GM04504 (cell line): Measurements from ENCODE around the gene SNAI1.
A peak's percentile ranks its signal among the peaks of the same experiment; 100 is the strongest.
"Not testable (repeated sequence)": the region's sequence is repeated elsewhere in the genome, so short reads cannot be mapped to it uniquely, and the experiment has no call there.

Experiments used
- DNase-seq: peaks from one replicate; pipeline ENCODE4 v3.0.0-alpha.2; 2012; ENCODE audit warnings: low read depth

SNAI1 gene

GRCh38 chr20:49982346-49983122 lies at the start of gene SNAI1:
TSS of gene SNAI1 (plus strand) at chr20:49982980. CDS start at chr20:49983060, 80 bp downstream.
- peak; percentile 67 for DNase-seq

- no peak for DNase-seq
Measured at GRCh38 chr20:49935746-49936152, 47.0 kb upstream of the SNAI1 start.

GRCh38 chr20:49936153-49937026 lies 46.4 kb upstream of the SNAI1 start, which contains the start of gene RNF114:
TSS of gene RNF114 (plus strand) at chr20:49936397. CDS start at chr20:49936413, 16 bp downstream.
- peak; percentile 81 for DNase-seq

DNA sequence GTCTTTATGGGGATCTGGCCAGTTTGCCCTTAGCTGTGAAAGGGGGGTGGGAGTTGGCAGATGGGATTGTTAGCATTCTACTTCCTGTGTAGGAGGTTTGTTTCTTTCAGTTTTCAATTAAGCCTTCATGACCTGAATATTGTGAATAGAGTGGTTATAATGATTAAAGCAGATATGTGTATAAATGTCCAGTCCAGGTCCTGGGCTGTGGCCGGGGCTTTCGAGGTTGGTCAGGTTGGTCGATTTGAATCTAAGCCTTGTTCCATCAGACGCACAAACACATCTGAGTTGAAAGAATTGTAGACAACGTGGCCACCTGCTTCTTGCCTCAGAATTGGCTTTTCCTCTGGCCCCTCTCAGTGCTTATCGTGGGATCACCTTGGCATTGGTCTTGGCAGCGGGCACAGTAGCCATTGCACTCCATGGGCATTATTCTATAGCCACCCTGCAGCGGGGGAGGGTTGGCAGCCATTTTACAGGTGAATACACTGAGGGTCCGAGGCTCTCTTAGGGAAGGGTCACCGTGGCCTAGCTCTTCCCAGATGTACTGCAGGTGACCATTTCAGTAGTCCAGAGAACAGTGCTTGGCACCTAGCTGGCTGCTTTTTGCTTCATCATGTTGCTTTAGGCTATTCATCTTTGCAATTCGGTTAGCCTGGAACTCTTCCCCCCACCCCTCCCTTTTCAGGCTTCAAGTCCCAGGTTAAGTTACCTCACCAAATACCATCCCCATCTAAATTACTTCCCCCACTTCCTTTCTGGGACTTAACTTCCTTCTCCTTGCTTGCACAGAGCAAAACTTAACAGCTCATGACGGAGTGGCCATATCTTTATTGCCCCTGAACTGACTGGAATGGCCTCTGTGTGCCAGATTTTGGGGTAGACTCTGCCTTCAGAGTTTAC lies 45.5 kb upstream of the SNAI1 start:
- no peak for DNase-seq

DNA sequence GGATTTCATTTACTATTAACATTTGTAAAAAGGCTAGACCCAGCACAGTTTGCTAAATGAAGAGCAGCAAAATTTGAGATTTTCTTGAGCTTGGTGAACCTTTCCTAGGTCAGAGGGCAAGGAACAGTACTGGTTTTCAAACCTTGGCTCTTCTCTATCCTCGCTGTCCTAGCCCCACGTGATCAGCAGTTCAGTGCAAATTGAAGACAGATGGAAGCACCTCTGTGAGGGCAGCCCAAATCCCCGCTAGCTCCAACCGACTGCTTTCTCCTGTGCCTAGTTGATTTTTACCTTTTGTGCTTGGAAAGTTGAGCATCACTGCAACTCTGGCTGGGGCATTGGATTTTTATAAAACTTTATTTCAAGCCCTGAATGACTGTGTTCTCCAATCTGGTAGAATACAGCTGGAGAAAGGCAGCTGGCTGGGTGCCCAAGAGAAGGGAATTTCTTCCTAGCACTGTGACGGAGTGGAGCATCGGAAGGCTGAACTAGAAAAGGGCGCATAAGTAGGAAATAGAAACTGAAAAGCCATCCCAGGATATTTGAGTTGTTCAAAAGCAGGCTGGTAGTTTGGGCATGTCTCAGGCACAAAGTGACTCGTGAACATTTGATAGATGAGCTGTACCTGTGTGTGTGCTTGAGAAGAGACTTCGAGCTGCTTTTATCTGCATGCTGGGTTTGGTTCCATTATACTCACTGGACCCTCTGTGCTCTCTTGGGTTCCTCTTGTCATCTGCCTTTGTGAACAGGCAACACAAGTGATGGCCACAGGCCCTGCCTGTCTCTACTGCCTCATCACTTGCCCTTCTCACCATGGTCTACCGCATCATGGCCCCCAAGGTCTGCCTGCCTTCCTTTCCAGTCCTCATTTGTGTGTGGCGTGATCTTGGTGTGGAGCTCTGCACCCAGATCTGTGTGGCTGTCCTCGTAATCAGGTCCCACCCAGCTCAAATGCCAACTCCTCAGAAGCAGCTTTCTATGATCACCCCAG lies 44.3 kb upstream of the SNAI1 start:
- no peak for DNase-seq

- DNase-seq: no peak
Measured at GRCh38 chr20:49941456-49941855, 41.3 kb upstream of the SNAI1 start.

- DNase-seq: no peak
Measured at GRCh38 chr20:49942303-49942702, 40.5 kb upstream of the SNAI1 start.

- no peak for DNase-seq
Measured at GRCh38 chr20:49942942-49943341, 39.8 kb upstream of the SNAI1 start.

- DNase-seq: no peak
Measured at GRCh38 chr20:49945306-49945700, 37.5 kb upstream of the SNAI1 start.

DNA sequence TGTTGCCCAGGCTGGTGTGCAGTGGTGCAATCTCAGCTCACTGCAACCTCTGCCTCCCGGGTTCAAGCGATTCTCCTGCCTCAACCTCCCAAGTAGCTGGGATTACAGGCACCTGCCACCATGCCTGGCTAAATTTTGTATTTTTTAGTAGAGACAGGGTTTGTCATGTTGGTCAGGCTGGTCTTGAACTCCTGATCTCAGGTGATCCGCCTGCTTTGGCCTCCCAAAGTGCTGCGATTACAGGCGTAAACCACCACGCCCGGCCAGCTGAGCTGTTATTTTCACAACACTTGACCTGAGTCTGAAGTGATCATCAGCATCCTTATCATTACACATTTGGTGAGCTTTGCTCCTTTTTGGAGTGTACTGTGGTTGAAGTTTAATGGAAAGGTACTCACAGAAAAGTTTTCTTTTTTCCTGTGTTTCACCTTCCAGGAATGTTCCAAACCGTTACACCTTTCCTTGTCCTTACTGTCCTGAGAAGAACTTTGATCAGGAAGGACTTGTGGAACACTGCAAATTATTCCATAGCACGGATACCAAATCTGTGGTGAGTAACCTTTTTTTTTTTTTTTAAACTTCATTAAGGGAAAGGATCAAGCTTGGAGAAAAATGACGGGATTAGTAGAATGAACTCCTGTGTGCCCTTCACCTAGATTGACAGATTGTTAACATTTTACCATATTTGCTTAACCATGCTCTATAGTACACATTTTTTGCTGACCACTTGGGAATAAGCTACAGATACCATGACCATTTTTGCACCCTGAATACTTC lies 36.9 kb upstream of the SNAI1 start:
- DNase-seq: no peak

DNA sequence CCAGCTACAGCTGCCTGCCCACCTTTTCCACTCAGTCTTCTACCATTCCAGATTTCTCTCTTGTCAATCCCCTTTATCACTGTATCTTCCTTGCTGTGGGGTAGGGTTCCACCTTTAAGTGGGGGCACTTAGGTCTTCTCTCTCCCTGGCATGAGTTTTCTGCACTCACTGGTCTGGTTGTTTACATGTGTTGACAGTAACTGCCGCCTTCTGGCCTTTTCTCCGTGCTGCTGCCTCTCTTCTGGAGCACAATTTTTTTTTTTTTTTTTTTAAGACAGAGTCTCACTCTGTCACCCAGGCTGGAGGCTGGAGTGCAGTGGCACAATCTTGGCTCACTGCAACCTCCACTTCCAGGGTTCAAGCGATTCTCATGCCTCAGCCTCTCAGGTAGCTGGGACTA lies 34.6 kb upstream of the SNAI1 start:
- DNase-seq: no peak

DNA sequence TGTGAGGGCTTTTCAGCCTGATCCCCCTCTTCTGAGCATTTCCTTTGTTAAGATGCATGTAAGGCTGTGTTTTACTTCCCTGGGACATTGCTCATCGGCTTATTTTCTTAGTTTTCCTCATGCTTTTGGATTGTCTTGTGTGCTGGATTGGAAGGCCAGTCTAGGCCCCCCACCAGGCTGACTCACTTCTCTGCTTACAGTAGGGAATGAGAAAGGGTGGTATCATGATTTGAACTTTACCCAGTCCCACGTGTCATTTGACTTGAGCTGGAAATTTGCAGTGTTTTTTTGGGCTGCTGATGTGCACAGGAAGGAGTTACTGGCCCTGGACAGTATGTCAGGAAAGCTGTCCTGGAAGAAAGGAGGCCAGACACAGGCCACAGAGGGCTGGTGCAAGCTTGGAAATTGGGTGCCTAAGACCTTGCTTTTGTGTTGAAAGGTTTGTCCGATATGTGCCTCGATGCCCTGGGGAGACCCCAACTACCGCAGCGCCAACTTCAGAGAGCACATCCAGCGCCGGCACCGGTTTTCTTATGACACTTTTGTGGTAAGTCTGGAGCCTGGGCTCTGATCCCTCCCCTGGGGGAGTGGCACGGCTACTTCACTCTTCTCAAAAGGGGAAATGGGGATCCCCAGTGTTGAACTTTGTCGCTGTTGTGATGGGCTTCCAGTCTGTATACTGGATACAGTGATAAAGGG lies 33.8 kb upstream of the SNAI1 start:
- DNase-seq: peak; percentile 73

DNA sequence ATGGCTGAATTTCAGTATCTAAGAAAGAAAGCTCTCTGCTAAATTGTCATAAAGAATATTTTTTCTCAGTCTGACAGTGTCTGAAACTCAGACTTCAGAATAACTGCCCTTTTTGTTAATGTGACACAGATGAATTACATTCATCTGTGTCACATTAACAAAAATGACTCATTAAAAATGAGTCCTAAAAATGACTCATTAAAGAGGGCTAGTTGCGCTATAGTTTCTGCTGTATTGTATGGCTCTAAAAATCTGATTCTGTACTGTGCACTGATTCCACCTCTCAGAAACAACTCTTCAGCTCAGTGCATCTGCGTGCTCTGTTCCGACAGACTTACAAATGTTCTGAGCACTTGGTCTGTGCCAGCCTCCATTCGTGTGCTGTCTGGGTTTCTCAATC lies 31.6 kb upstream of the SNAI1 start:
- peak; percentile 46 for DNase-seq

GRCh38 chr20:49955167-49955566 lies 27.6 kb upstream of the SNAI1 start:
- no peak for DNase-seq

DNA sequence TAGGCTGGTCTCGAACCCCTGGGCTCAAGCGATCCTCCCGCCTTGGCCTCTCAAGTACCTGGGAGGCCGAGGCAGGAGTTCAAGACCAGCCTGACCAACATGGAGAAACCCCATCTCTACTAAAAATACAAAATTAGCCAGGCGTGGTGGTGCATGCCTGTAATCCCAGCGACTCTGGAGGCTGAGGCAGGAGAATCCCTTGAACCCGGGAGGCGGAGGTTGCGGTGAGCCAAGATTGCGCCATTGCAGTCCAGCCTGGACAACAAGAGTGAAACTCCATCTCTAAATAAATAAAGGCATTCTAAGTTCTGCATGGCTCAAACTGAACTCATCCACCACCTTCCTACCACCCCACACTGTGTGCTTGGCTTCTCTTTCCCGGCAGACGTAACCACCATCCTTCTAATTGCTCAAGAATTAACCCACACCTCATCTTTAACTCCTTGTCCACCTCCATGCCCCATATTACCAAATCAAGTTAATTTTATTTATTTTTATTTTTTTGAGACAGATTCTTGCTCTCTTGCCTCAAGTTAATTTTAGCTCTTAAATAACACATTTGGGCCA lies 26.9 kb upstream of the SNAI1 start:
- not testable (repeated sequence) for DNase-seq

DNA sequence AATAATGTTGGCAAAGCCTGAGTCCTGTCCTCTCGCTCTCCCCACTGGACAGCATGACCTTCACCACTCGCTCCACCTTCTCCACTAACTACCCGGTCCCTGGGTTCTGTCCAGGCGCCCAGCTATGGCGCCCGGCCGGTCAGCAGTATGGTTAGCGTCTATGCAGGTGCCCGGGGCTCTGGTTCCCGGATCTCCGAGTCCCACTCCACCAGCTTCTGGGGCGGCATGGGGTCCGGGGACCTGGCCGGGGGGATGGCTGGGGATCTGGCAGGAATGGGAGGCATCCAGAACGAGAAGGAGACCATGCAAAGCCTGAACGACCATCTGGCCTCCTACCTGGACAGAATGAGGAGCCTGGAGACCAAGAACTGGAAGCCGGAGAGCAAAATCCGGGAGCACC lies 26.1 kb upstream of the SNAI1 start:
- DNase-seq: no peak

DNA sequence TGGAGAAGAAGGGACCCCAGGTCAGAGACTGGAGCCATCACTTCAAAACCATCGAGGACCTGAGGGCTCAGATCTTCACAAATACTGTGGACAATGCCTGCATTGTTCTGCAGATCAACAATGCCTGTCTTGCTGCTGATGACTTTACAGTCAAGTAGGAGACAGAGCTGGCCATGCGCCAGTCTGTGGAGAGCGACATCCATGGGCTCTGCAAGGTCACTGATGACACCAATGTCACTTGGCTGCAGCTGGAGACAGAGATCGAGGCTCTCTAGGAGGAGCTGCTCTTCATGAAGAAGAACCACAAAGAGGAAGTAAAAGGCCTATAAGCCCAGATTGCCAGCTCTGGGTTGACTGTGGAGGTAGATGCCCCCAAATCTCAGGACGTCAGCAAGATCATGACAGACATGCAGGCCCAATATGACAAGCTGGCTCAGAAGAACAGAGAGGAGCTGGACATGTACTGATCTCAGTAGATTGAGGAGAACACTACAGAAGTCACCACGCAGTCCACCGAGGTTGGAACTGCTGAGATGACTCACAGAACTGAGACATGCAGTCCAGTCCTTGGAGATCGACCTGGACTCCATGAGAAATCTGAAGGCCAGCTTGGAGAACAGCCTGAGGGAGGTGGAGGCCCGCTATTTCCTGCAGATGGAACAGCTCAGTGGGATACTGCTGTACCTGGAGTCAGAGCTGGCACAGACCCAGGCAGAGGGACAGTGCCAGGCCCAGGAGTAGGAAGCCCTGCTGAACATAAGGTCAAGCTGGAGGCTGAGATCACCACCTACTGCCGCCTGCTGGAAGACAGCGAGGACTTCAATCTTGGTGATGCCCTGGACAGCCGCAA lies 25.5 kb upstream of the SNAI1 start:
- DNase-seq: not testable (repeated sequence)

GRCh38 chr20:49961413-49961812 lies 21.4 kb upstream of the SNAI1 start:
- DNase-seq: no peak
